A673 (cell line): ENCODE data around the gene LRIG3.

ENCODE experiments used
- CTCF ChIP-seq: fragments of 300-800, 200-600 bp; sonication (generic); conservative IDR thresholded peaks from 2 replicates; pipeline ENCODE4 v1.5.1; 2017; ENCODE audit warnings: low read depth, mild to moderate bottlenecking, antibody characterized with exemption, low read length, moderate library complexity, mixed read lengths
- EZH2 ChIP-seq: fragments of 200-600 bp; sonication (generic); IDR thresholded peaks from 2 replicates; pipeline ENCODE4 v1.6.1; 2017; ENCODE audit warnings: borderline replicate concordance, low read depth, mild to moderate bottlenecking, mixed read lengths, antibody characterized with exemption, low read length; ENCODE audit not compliant: poor library complexity, severe bottlenecking

- TF ChIP-seq CTCF (no peak), EZH2 (no peak)
Observed at GRCh38 chr12:58923781-58924180, 3.5 kb upstream of the LRIG3 start.
